Keratinocyte (primary cell): ENCODE measurements around the gene TMEM59L. TPM values are rescaled to one million over a fixed set of nuclear protein-coding genes. Genes with fewer than 3 reads are reported as not detected.

Experiments
- DNase-seq: peaks from one replicate; pipeline ENCODE4 v3.0.0-alpha.2; 2011; ENCODE audit warnings: low read depth, missing footprints, low spot score
- FAIRE-seq: peaks from 2 replicates; lab custom pipeline; 2011; peaks lifted over from hg19 to GRCh38; lab: Jason Lieb, UNC
- H2AFZ ChIP-seq: 2 replicates; pipeline ENCODE4 v1.6.0; 2012; ENCODE audit warnings: low read length, control low read depth, inconsistent platforms; ENCODE audit not compliant: control insufficient read depth
- H3K27ac ChIP-seq: 2 replicates; pipeline ENCODE4 v1.5.1; 2011; ENCODE audit warnings: low read length; ENCODE audit not compliant: control insufficient read depth, insufficient read depth
- H3K27me3 ChIP-seq: 3 replicates; pipeline ENCODE4 v1.6.0; 2011; ENCODE audit warnings: low read length; ENCODE audit not compliant: control insufficient read depth, insufficient read depth; ENCODE audit errors: extremely low read depth
- H3K36me3 ChIP-seq, 2 experiments: 2 replicates in 1 of 2; 3 replicates in 1 of 2; pipeline ENCODE4 v1.5.1; 2011; ENCODE audit warnings: low read length in 2 of 2, mild to moderate bottlenecking in 1 of 2; ENCODE audit not compliant: control insufficient read depth in 2 of 2, insufficient read depth in 2 of 2; ENCODE audit errors: extremely low read depth in 1 of 2
- H3K4me1 ChIP-seq: 3 replicates; pipeline ENCODE4 v1.5.1; 2011; ENCODE audit warnings: low read length; ENCODE audit not compliant: control insufficient read depth, insufficient read depth; ENCODE audit errors: extremely low read depth
- H3K4me2 ChIP-seq: 3 replicates; pipeline ENCODE4 v1.6.0; 2011; ENCODE audit warnings: low read depth, low read length; ENCODE audit not compliant: control insufficient read depth, insufficient read depth; ENCODE audit errors: extremely low read depth
- H3K4me3 ChIP-seq, 3 experiments: fragments of 200-600 bp in 1 of 3; sonication (generic) in 1 of 3; 2 replicates in 2 of 3; 3 replicates in 1 of 3; pipeline ENCODE4 v1.5.1; 2011 to 2016; ENCODE audit warnings: low read length in 3 of 3, mild to moderate bottlenecking in 3 of 3, control low read depth in 2 of 3, inconsistent platforms in 1 of 3, low read depth in 1 of 3, mixed read lengths in 1 of 3, mixed run types in 1 of 3, moderate library complexity in 1 of 3; ENCODE audit not compliant: control insufficient read depth in 2 of 3, insufficient read depth in 2 of 3; ENCODE audit errors: extremely low read depth in 1 of 3
- H3K79me2 ChIP-seq: 2 replicates; pipeline ENCODE4 v1.6.0; 2012; ENCODE audit warnings: low read length; ENCODE audit not compliant: control insufficient read depth, insufficient read depth
- H3K9ac ChIP-seq: 3 replicates; pipeline ENCODE4 v1.6.0; 2011; ENCODE audit warnings: low read length; ENCODE audit not compliant: control insufficient read depth, insufficient read depth; ENCODE audit errors: extremely low read depth
- H3K9me1 ChIP-seq: 3 replicates; pipeline ENCODE4 v1.6.0; 2011; ENCODE audit warnings: low read length; ENCODE audit not compliant: control insufficient read depth, insufficient read depth; ENCODE audit errors: extremely low read depth
- H3K9me3 ChIP-seq: 2 replicates; pipeline ENCODE4 v1.5.1; 2012; ENCODE audit warnings: low read depth, low read length; ENCODE audit not compliant: control insufficient read depth
- H4K20me1 ChIP-seq: 3 replicates; pipeline ENCODE4 v1.6.0; 2011; ENCODE audit warnings: low read length; ENCODE audit not compliant: control insufficient read depth, insufficient read depth; ENCODE audit errors: extremely low read depth
- EZH2 ChIP-seq: IDR thresholded peaks from one replicate; pipeline ENCODE4 v1.6.1; 2012; ENCODE audit warnings: inconsistent platforms, mild to moderate bottlenecking, low read length, moderate library complexity
- dilution Hi-C: fragments of 300-500 bp; cut with MboI; formaldehyde crosslinking; loops from one replicate; pipeline ENCODE4 v1.7.0; 2020; ENCODE audit warnings: low sequenced_read_pairs; ENCODE audit not compliant: extremely low pct_ligation_motif_present
- polyA plus RNA-seq, 5 experiments: library from polyadenylated mRNA; depleted of rRNA in 3 of 5; stranded (reverse) in 3 of 5; stranded (forward) in 1 of 5; unstranded in 1 of 5; fragments of >200 nt; gene quantifications; 1 replicate in 1 of 5; 2 replicates in 3 of 5; 3 replicates in 1 of 5; pipeline versions ENCODE4 v1.2.1 to v1.2.3, GENCODE V29; 2011 to 2012; ENCODE audit warnings: missing spikeins in 2 of 5, low read depth in 1 of 5, low replicate concordance in 1 of 5
- TF ChIP-seq, protein P1 (sequence below), 3 experiments: IDR thresholded peaks in 1 of 3; conservative IDR thresholded peaks in 1 of 3; optimal IDR thresholded peaks in 1 of 3; 2 replicates in 2 of 3; 3 replicates in 1 of 3; pipeline versions ENCODE3 to v1.5.1; 2011; ENCODE audit warnings: low read length in 3 of 3, mild to moderate bottlenecking in 3 of 3, moderate library complexity in 2 of 3, control low read depth in 1 of 3, inconsistent platforms in 1 of 3; ENCODE audit not compliant: insufficient read depth in 2 of 3; ENCODE audit errors: extremely low read depth in 1 of 3

TMEM59L gene
- polyA plus RNA-seq, 1 donor (not counting 4 experiments of a cell fraction or from before 2014, with no cell fraction given): not detected

DNA sequence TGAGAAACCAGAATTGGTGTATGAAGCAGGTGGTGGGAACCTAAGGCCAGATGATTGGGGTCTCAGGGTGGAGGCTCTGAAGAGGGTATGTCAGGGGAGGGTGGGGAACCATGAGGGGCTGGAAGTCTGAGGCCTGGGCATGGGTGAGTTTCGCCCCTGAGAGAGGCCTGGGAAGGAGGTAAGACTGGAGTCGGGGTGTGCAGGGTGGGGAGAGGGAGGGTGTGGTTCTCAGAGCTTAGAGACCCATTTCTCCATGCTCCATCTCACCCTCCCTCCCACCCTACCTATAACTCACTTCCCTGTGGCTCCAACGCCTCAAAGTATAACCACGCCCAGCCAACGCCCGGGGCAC is 23.1 kb downstream of the TMEM59L start:
- dilution Hi-C loops: no loop called here
- Histone ChIP-seq H3K9ac (no peak overlapping the region), H3K4me3 (no peak overlapping the region), H3K4me1 (peaks cover 19% of the 10 kb centered on the region), H3K79me2 (no peaks in the 10 kb centered on the region), H3K27ac (no peak overlapping the region), H3K9me1 (no peaks in the 10 kb centered on the region), H4K20me1 (no peaks in the 10 kb centered on the region), H3K4me2 (no peak overlapping the region), H2AFZ (no peak overlapping the region), H3K36me3 (no peaks in the 10 kb centered on the region), H3K27me3 (no peaks in the 10 kb centered on the region), H3K9me3 (no peaks in the 10 kb centered on the region)
- DNase-seq (no peak), FAIRE-seq (no peak)
- TF ChIP-seq EZH2: no peak
- TF ChIP-seq, protein P1, sequence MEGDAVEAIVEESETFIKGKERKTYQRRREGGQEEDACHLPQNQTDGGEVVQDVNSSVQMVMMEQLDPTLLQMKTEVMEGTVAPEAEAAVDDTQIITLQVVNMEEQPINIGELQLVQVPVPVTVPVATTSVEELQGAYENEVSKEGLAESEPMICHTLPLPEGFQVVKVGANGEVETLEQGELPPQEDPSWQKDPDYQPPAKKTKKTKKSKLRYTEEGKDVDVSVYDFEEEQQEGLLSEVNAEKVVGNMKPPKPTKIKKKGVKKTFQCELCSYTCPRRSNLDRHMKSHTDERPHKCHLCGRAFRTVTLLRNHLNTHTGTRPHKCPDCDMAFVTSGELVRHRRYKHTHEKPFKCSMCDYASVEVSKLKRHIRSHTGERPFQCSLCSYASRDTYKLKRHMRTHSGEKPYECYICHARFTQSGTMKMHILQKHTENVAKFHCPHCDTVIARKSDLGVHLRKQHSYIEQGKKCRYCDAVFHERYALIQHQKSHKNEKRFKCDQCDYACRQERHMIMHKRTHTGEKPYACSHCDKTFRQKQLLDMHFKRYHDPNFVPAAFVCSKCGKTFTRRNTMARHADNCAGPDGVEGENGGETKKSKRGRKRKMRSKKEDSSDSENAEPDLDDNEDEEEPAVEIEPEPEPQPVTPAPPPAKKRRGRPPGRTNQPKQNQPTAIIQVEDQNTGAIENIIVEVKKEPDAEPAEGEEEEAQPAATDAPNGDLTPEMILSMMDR (optimal IDR thresholded peaks at IDR 0.05 in 1 of 3, IDR thresholded peaks at IDR 0.05 in 1 of 3, conservative IDR thresholded peaks at IDR 0.05 in 1 of 3; ENCODE audit: extremely low read depth in 1 of 3, insufficient read depth in 2 of 3, low read length in 3 of 3): no peak

DNA sequence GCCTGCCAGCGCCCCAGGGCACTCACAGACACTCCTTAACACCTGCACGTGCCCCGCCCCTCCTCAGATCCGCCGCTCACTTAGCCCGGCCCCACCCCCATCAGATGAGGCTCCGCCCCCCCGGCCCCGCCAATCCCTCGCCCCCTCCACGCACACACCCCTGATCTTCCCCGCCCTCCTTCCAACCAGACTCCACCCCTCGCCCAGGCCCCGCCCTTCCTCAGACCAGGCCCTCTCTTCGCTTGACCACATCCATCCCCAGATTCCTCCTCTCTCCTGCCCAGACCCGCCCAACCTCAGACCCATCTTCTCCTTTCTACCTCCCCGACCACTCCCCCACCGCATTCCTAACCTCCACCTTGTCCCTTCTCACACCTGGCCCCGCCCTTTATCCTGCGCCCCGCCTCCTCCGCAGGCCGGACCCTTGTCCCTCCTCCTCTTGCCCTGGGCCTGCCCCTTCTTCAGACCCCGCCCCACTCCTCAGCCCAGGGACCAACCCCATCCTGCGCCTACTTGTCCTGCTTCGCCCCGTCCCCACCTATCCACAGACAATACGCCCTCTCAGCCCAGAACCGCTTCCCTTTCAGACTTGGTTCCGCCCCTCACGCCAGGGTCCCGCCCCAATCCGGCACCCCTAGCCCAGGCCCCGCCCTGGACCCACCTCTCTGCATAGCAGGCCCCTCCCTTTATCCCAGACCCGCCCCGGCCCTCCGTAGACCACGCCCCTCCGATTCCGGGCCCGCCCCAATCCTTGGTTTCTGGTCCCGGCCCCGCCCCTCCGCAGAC is 23.7 kb downstream of the TMEM59L start:
- Histone ChIP-seq H3K27ac (peak overlapping the region; percentile 52), H3K36me3 (no peaks in the 10 kb centered on the region), H3K4me1 (peaks cover 19% of the 10 kb centered on the region), H3K9me1 (no peaks in the 10 kb centered on the region), H4K20me1 (no peaks in the 10 kb centered on the region), H3K9ac (peak overlapping the region; percentile 33), H3K9me3 (no peaks in the 10 kb centered on the region), H3K79me2 (no peaks in the 10 kb centered on the region), H3K4me2 (peak overlapping the region; percentile 62), H3K4me3 (peak overlapping the region; percentile 61 to 90 (median 89)), H3K27me3 (no peaks in the 10 kb centered on the region), H2AFZ (peak overlapping the region; percentile 88)
- peak; percentile 32 for FAIRE-seq
- dilution Hi-C loops: no loop called here
- peak; percentile 98 for DNase-seq
- no peak for TF ChIP-seq EZH2
- TF ChIP-seq, protein P1 (optimal IDR thresholded peaks at IDR 0.05 in 1 of 3, IDR thresholded peaks at IDR 0.05 in 1 of 3, conservative IDR thresholded peaks at IDR 0.05 in 1 of 3; ENCODE audit: extremely low read depth in 1 of 3, insufficient read depth in 2 of 3, low read length in 3 of 3): no peak
